SU-DHL-6 (cell line): Measurements from ENCODE around the gene PRKN.

Source experiments
- EZH2phosphoT487 ChIP-seq: fragments of 200-600 bp; sonication (generic), shearing (Covaris generic); conservative IDR thresholded peaks from 2 replicates; pipeline ENCODE4 v1.6.1; 2018; ENCODE audit warnings: mild to moderate bottlenecking, antibody characterized with exemption, low read length, moderate library complexity, mixed read lengths
- TF ChIP-seq, protein P1 (sequence below): fragments of 200-600 bp; sonication (generic); IDR thresholded peaks from one replicate; pipeline ENCODE4 v1.5.1; 2017; ENCODE audit warnings: antibody characterized with exemption, mild to moderate bottlenecking, low read length, moderate library complexity; ENCODE audit not compliant: insufficient read depth, poor library complexity, severe bottlenecking

DNA sequence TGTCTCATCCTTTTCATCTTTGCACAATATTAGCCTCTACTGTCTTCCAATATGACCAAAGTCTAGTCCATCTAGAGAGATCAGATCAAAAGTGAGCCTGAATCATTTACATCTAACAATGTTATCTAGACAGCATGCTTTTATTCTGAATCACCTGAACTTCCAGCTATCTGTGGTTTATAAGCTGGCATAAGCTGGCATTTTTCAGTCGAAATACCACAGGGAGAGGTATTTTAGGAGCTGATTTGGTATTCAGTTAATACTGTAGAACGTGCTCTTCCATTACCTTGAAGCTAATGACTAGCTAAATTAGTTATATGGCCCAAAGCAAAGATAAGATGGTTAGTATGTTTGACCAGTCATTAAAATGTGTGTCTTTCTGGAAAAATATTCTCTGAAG lies 1265.4 kb downstream of the PRKN start:
- TF ChIP-seq, protein P1, sequence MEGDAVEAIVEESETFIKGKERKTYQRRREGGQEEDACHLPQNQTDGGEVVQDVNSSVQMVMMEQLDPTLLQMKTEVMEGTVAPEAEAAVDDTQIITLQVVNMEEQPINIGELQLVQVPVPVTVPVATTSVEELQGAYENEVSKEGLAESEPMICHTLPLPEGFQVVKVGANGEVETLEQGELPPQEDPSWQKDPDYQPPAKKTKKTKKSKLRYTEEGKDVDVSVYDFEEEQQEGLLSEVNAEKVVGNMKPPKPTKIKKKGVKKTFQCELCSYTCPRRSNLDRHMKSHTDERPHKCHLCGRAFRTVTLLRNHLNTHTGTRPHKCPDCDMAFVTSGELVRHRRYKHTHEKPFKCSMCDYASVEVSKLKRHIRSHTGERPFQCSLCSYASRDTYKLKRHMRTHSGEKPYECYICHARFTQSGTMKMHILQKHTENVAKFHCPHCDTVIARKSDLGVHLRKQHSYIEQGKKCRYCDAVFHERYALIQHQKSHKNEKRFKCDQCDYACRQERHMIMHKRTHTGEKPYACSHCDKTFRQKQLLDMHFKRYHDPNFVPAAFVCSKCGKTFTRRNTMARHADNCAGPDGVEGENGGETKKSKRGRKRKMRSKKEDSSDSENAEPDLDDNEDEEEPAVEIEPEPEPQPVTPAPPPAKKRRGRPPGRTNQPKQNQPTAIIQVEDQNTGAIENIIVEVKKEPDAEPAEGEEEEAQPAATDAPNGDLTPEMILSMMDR = no peak
- TF ChIP-seq EZH2phosphoT487 = no peak
